CD8-positive, alpha-beta memory T cell (primary cell): ENCODE measurements around the gene DENND1B. TPM values are rescaled to one million over a fixed set of nuclear protein-coding genes. Genes with fewer than 3 reads are reported as not detected.
"Not testable (repeated sequence)": the region's sequence is repeated elsewhere in the genome, so short reads cannot be mapped to it uniquely, and the experiment has no call there.

Source experiments
- CTCF ChIA-PET: fragments of 350-600 bp; sonication (Branson Sonifier 250); formaldehyde crosslinking; loops from one replicate; lab custom pipeline; 2021; ENCODE audit warnings: antibody characterized with exemption; lab: Charles Lee
- POLR2A ChIA-PET: fragments of 350-600 bp; sonication (Branson Sonifier 250); formaldehyde crosslinking; loops from one replicate; lab custom pipeline; 2021; ENCODE audit warnings: antibody characterized with exemption; lab: Charles Lee
- DNase-seq, 5 donors: peaks; one replicate each; pipeline versions ENCODE4 v3.0.0 to v3.0.0-alpha.2; 2020 to 2022; ENCODE audit warnings: mixed read lengths in 1 of 5
- H3K27ac ChIP-seq: one replicate; pipeline ENCODE4 v1.7.0; 2013; ENCODE audit warnings: low read depth, mild to moderate bottlenecking, low read length, moderate library complexity
- H3K27me3 ChIP-seq: 2 replicates; pipeline ENCODE4 v1.7.0; 2013; ENCODE audit warnings: low read length, mild to moderate bottlenecking; ENCODE audit not compliant: insufficient read depth, poor library complexity, severe bottlenecking
- H3K36me3 ChIP-seq: 2 replicates; pipeline ENCODE4 v1.7.0; 2013; ENCODE audit warnings: mild to moderate bottlenecking, low read length, moderate library complexity; ENCODE audit not compliant: insufficient read depth
- H3K4me1 ChIP-seq: 2 replicates; pipeline ENCODE4 v1.7.0; 2013; ENCODE audit warnings: mild to moderate bottlenecking, low read length, moderate library complexity; ENCODE audit not compliant: insufficient read depth
- H3K4me3 ChIP-seq: 2 replicates; pipeline ENCODE4 v1.7.0; 2013; ENCODE audit warnings: mild to moderate bottlenecking, low read length
- H3K9me3 ChIP-seq: 2 replicates; pipeline ENCODE4 v1.7.0; 2013; ENCODE audit warnings: mild to moderate bottlenecking, low read length
- H3K27ac Mint-ChIP-seq, 8 donors: one replicate each; pipeline ENCODE4 v1.8.0; 2020 to 2021; ENCODE audit warnings: mixed read lengths in 8 of 8, mild to moderate bottlenecking in 6 of 8, inconsistent platforms in 3 of 8, moderate library complexity in 3 of 8
- H3K27me3 Mint-ChIP-seq, 2 donors: one replicate each; pipeline ENCODE4 v1.8.0; 2020 to 2021; ENCODE audit warnings: mixed read lengths in 2 of 2, mild to moderate bottlenecking in 1 of 2, moderate library complexity in 1 of 2
- H3K36me3 Mint-ChIP-seq, 3 donors: one replicate each; pipeline ENCODE4 v1.8.0; 2020 to 2021; ENCODE audit warnings: mixed read lengths in 3 of 3, inconsistent platforms in 1 of 3, mild to moderate bottlenecking in 1 of 3
- H3K4me1 Mint-ChIP-seq, 3 donors: one replicate each; pipeline ENCODE4 v1.8.0; 2020 to 2021; ENCODE audit warnings: mixed read lengths in 3 of 3, inconsistent platforms in 1 of 3, mild to moderate bottlenecking in 1 of 3
- H3K4me3 Mint-ChIP-seq, 7 donors: one replicate each; pipeline ENCODE4 v1.8.0; 2020 to 2021; ENCODE audit warnings: mixed read lengths in 7 of 7, mild to moderate bottlenecking in 6 of 7, moderate library complexity in 4 of 7, inconsistent platforms in 2 of 7
- H3K9me3 Mint-ChIP-seq, 5 donors: one replicate each; pipeline ENCODE4 v1.8.0; 2020 to 2022; ENCODE audit warnings: mixed read lengths in 5 of 5, mild to moderate bottlenecking in 3 of 5, moderate library complexity in 2 of 5, inconsistent platforms in 1 of 5
- polyA plus RNA-seq: library from polyadenylated mRNA; unstranded; fragments of 300-500 nt; fragmentation: Illumina TruSeq; gene quantifications from one replicate; pipeline ENCODE4 v1.2.3, GENCODE V29; 2021
- total RNA-seq, 2 experiments: library from RNA; stranded (reverse); gene quantifications; one replicate each; pipeline ENCODE4 v1.2.3, GENCODE V29; 2021

DENND1B gene
- total and polyA plus RNA-seq, 3 experiments from 2014 or later, result 10.6 to 14.8 (median 12.0) TPM

GRCh38 chr1:197577580-197577979 lies 197.7 kb downstream of the DENND1B start:
- Mint-ChIP-seq H3K9me3 (peaks cover 0 to 10% (median 0%) of the 10 kb centered on the region in 5 donors), H3K4me1 (peaks cover 0 to 4% (median 0%) of the 10 kb centered on the region in 3 donors), H3K36me3 (peaks cover 33 to 73% (median 38%) of the 10 kb centered on the region in 3 donors), H3K4me3 (no peak overlapping the region), H3K27ac (no peak overlapping the region), H3K27me3 (no peaks in the 10 kb centered on the region)
- Histone ChIP-seq H3K4me3 (no peak overlapping the region), H3K36me3 (no peaks in the 10 kb centered on the region), H3K4me1 (no peaks in the 10 kb centered on the region), H3K27me3 (no peaks in the 10 kb centered on the region), H3K9me3 (no peaks in the 10 kb centered on the region), H3K27ac (no peak overlapping the region)
- ChIA-PET CTCF (no interaction called here), POLR2A (no interaction called here)
- DNase-seq, result no peak

GRCh38 chr1:197575531-197575930 lies 199.7 kb downstream of the DENND1B start:
- peaks cover 34 to 75% (median 50%) of the 10 kb centered on the region in 3 donors for H3K36me3 Mint-ChIP-seq
- H3K9me3 ChIP-seq, H3K27ac Mint-ChIP-seq, H3K27me3 Mint-ChIP-seq, H3K4me1 ChIP-seq, CTCF ChIA-PET, H3K27ac ChIP-seq, H3K4me3 ChIP-seq, POLR2A ChIA-PET, H3K4me3 Mint-ChIP-seq, H3K9me3 Mint-ChIP-seq, H3K36me3 ChIP-seq, DNase-seq, H3K4me1 Mint-ChIP-seq, H3K27me3 ChIP-seq: not testable (repeated sequence)

GRCh38 chr1:197572169-197572568 lies 203.1 kb downstream of the DENND1B start:
- DNase-seq, result no peak
- H3K36me3 ChIP-seq, result no peaks in the 10 kb centered on the region
- no peaks in the 10 kb centered on the region for H3K27me3 Mint-ChIP-seq
- H3K27ac Mint-ChIP-seq, result no peak overlapping the region
- H3K9me3 Mint-ChIP-seq, result peaks cover 13 to 40% (median 22%) of the 10 kb centered on the region in 5 donors
- ChIA-PET POLR2A (no interaction called here), CTCF (no interaction called here)
- no peak overlapping the region for H3K27ac ChIP-seq
- H3K4me1 Mint-ChIP-seq, result peaks cover 0 to 3% (median 0%) of the 10 kb centered on the region in 3 donors
- H3K36me3 Mint-ChIP-seq, result peaks cover 45 to 83% (median 67%) of the 10 kb centered on the region in 3 donors
- H3K4me3 Mint-ChIP-seq, result no peak overlapping the region
- no peaks in the 10 kb centered on the region for H3K4me1 ChIP-seq
- no peak overlapping the region for H3K4me3 ChIP-seq
- no peaks in the 10 kb centered on the region for H3K27me3 ChIP-seq
- peaks cover 4% of the 10 kb centered on the region for H3K9me3 ChIP-seq

- H3K27me3 Mint-ChIP-seq, result no peaks in the 10 kb centered on the region
- H3K4me3 ChIP-seq, result no peak overlapping the region
- H3K36me3 Mint-ChIP-seq, result peaks cover 38 to 61% (median 57%) of the 10 kb centered on the region in 3 donors
- CTCF ChIA-PET, result no interaction called here
- H3K4me3 Mint-ChIP-seq, result no peak overlapping the region
- DNase-seq, result no peak
- H3K4me1 Mint-ChIP-seq, result no peaks in the 10 kb centered on the region
- H3K27me3 ChIP-seq, result no peaks in the 10 kb centered on the region
- peaks cover 18 to 37% (median 30%) of the 10 kb centered on the region in 5 donors for H3K9me3 Mint-ChIP-seq
- H3K36me3 ChIP-seq, result no peaks in the 10 kb centered on the region
- POLR2A ChIA-PET, result no interaction called here
- peaks cover 5% of the 10 kb centered on the region for H3K9me3 ChIP-seq
- no peak overlapping the region for H3K27ac Mint-ChIP-seq
- no peaks in the 10 kb centered on the region for H3K4me1 ChIP-seq
- H3K27ac ChIP-seq, result no peak overlapping the region
Observed at GRCh38 chr1:197567442-197567841, 207.8 kb downstream of the DENND1B start.

GRCh38 chr1:197561041-197561440 lies 214.2 kb downstream of the DENND1B start:
- H3K4me1 Mint-ChIP-seq, result no peaks in the 10 kb centered on the region
- no peak for DNase-seq
- Histone ChIP-seq H3K9me3 (no peaks in the 10 kb centered on the region), H3K4me3 (no peak overlapping the region), H3K27me3 (no peaks in the 10 kb centered on the region), H3K4me1 (no peaks in the 10 kb centered on the region), H3K27ac (no peak overlapping the region), H3K36me3 (no peaks in the 10 kb centered on the region)
- ChIA-PET CTCF (no interaction called here), POLR2A (no interaction called here)
- H3K9me3 Mint-ChIP-seq, result no peaks in the 10 kb centered on the region
- no peak overlapping the region for H3K27ac Mint-ChIP-seq
- H3K27me3 Mint-ChIP-seq, result no peaks in the 10 kb centered on the region
- H3K4me3 Mint-ChIP-seq, result no peak overlapping the region
- H3K36me3 Mint-ChIP-seq, result peaks cover 6 to 12% (median 11%) of the 10 kb centered on the region in 3 donors

- Histone ChIP-seq H3K9me3 (no peaks in the 10 kb centered on the region), H3K27ac (no peak overlapping the region), H3K4me1 (no peaks in the 10 kb centered on the region), H3K36me3 (no peaks in the 10 kb centered on the region), H3K4me3 (no peak overlapping the region), H3K27me3 (no peaks in the 10 kb centered on the region)
- H3K9me3 Mint-ChIP-seq, result no peaks in the 10 kb centered on the region
- ChIA-PET CTCF (no interaction called here), POLR2A (no interaction called here)
- no peak for DNase-seq
- H3K27me3 Mint-ChIP-seq, result no peaks in the 10 kb centered on the region
- no peak overlapping the region for H3K4me3 Mint-ChIP-seq
- H3K27ac Mint-ChIP-seq, result no peak overlapping the region
- H3K36me3 Mint-ChIP-seq, result peaks cover 4 to 9% (median 9%) of the 10 kb centered on the region in 3 donors
- no peaks in the 10 kb centered on the region for H3K4me1 Mint-ChIP-seq
Observed at GRCh38 chr1:197559655-197560054, 215.6 kb downstream of the DENND1B start.

- ChIA-PET CTCF (no interaction called here), POLR2A (no interaction called here)
- Mint-ChIP-seq H3K27ac (no peak overlapping the region), H3K4me3 (no peak overlapping the region), H3K36me3 (peaks cover 4 to 9% (median 8%) of the 10 kb centered on the region in 3 donors), H3K9me3 (no peaks in the 10 kb centered on the region), H3K4me1 (no peaks in the 10 kb centered on the region), H3K27me3 (no peaks in the 10 kb centered on the region)
- H3K27me3 ChIP-seq, result no peaks in the 10 kb centered on the region
- H3K4me3 ChIP-seq, result no peak overlapping the region
- no peaks in the 10 kb centered on the region for H3K9me3 ChIP-seq
- H3K36me3 ChIP-seq, result no peaks in the 10 kb centered on the region
- no peak overlapping the region for H3K27ac ChIP-seq
- DNase-seq, result no peak
- no peaks in the 10 kb centered on the region for H3K4me1 ChIP-seq
Observed at GRCh38 chr1:197559244-197559643, 216.0 kb downstream of the DENND1B start.

- POLR2A ChIA-PET, result no interaction called here
- DNase-seq, result no peak
- H3K36me3 ChIP-seq, result no peaks in the 10 kb centered on the region
- H3K9me3 ChIP-seq, result no peaks in the 10 kb centered on the region
- no peaks in the 10 kb centered on the region for H3K4me1 ChIP-seq
- Mint-ChIP-seq H3K27me3 (no peaks in the 10 kb centered on the region), H3K9me3 (no peaks in the 10 kb centered on the region), H3K4me1 (no peaks in the 10 kb centered on the region), H3K27ac (no peak overlapping the region), H3K4me3 (no peak overlapping the region), H3K36me3 (peaks cover 0 to 6% (median 2%) of the 10 kb centered on the region in 3 donors)
- CTCF ChIA-PET, result no interaction called here
- no peaks in the 10 kb centered on the region for H3K27me3 ChIP-seq
- no peak overlapping the region for H3K4me3 ChIP-seq
- H3K27ac ChIP-seq, result no peak overlapping the region
Observed at GRCh38 chr1:197557302-197557701, 218.0 kb downstream of the DENND1B start.

GRCh38 chr1:197553281-197553680 lies 222.0 kb downstream of the DENND1B start:
- no peak overlapping the region for H3K27ac Mint-ChIP-seq
- no peak overlapping the region for H3K27ac ChIP-seq
- no peaks in the 10 kb centered on the region for H3K27me3 ChIP-seq
- ChIA-PET CTCF (no interaction called here), POLR2A (no interaction called here)
- no peaks in the 10 kb centered on the region for H3K9me3 ChIP-seq
- no peak for DNase-seq
- H3K4me1 ChIP-seq, result no peaks in the 10 kb centered on the region
- no peaks in the 10 kb centered on the region for H3K36me3 ChIP-seq
- peaks cover 7 to 12% (median 11%) of the 10 kb centered on the region in 3 donors for H3K36me3 Mint-ChIP-seq
- H3K9me3 Mint-ChIP-seq, result no peaks in the 10 kb centered on the region
- H3K4me1 Mint-ChIP-seq, result no peaks in the 10 kb centered on the region
- H3K27me3 Mint-ChIP-seq, result no peaks in the 10 kb centered on the region
- H3K4me3 Mint-ChIP-seq, result no peak overlapping the region
- no peak overlapping the region for H3K4me3 ChIP-seq
